IMR-90 (cell line): ENCODE data around the gene CPLX3. TPM values are rescaled to one million over a fixed set of nuclear protein-coding genes. Genes with fewer than 3 reads are reported as not detected.

Experiments used
- ATAC-seq: fragments of 200-7000 bp; cut with Tn5 transposase; 2 replicates; pipeline ENCODE4 v1.9.1; 2020; ENCODE audit warnings: low read depth, mild to moderate bottlenecking, moderate library complexity
- BruUV-seq: library from RNA; stranded (reverse); fragments of 400-500 nt; replicated peaks from 2 replicates; lab custom pipeline; 2021; lab: Mats Ljungman, UMichigan
- CTCF ChIA-PET: fragments of 300-600 bp; formaldehyde crosslinking; extraction: SDS; loops from one replicate; lab custom pipeline; 2021; ENCODE audit warnings: antibody characterized with exemption; lab: Yijun Ruan, JAX
- POLR2A ChIA-PET: fragments of 300-600 bp; sonication (Branson Sonifier 250); formaldehyde crosslinking; loops from one replicate; lab custom pipeline; 2022; ENCODE audit warnings: antibody characterized with exemption; ENCODE audit not compliant: unreplicated experiment; lab: Charles Lee
- DNase-seq: peaks from one replicate; pipeline ENCODE4 v3.0.0; 2013
- H2AFZ ChIP-seq: replicated peaks from 2 replicates; pipeline ENCODE3; 2013; ENCODE audit warnings: low read length, mild to moderate bottlenecking; ENCODE audit not compliant: poor library complexity
- H2AK5ac ChIP-seq: 2 replicates; pipeline ENCODE4 v1.6.1; 2013; ENCODE audit warnings: low read depth, low read length, inconsistent platforms
- H2AK9ac ChIP-seq: replicated peaks from 2 replicates; pipeline ENCODE3; 2013; ENCODE audit warnings: mild to moderate bottlenecking, low read depth, low read length, moderate library complexity; ENCODE audit not compliant: poor library complexity
- H2BK120ac ChIP-seq: 2 replicates; pipeline ENCODE4 v1.6.1; 2013; ENCODE audit warnings: low read depth, low read length, inconsistent platforms
- H2BK15ac ChIP-seq: 3 replicates; pipeline ENCODE4 v1.6.1; 2013; ENCODE audit warnings: low read depth, low read length, inconsistent platforms
- H2BK20ac ChIP-seq: 2 replicates; pipeline ENCODE4 v1.6.1; 2013; ENCODE audit warnings: low read depth, mild to moderate bottlenecking, inconsistent platforms, low read length, moderate library complexity
- H2BK5ac ChIP-seq: 2 replicates; pipeline ENCODE4 v1.6.1; 2013; ENCODE audit warnings: mild to moderate bottlenecking, low read depth, low read length, inconsistent platforms; ENCODE audit not compliant: poor library complexity, severe bottlenecking
- H3K14ac ChIP-seq: replicated peaks from 2 replicates; pipeline ENCODE4 v1.6.1; 2013; ENCODE audit warnings: low read depth, low read length, inconsistent platforms
- H3K18ac ChIP-seq: 2 replicates; pipeline ENCODE4 v1.6.1; 2013; ENCODE audit warnings: low read depth, low read length, control low read depth
- H3K23ac ChIP-seq: 2 replicates; pipeline ENCODE4 v1.6.1; 2013; ENCODE audit warnings: low read depth, low read length, inconsistent platforms
- H3K27ac ChIP-seq: 2 replicates; pipeline ENCODE4 v1.5.1; 2013; ENCODE audit warnings: mild to moderate bottlenecking, control low read depth, low read length; ENCODE audit not compliant: insufficient read depth
- H3K27me3 ChIP-seq: 2 replicates; pipeline ENCODE4 v1.6.1; 2013; ENCODE audit warnings: low read length; ENCODE audit not compliant: control insufficient read depth, insufficient read depth
- H3K36me3 ChIP-seq: 2 replicates; pipeline ENCODE4 v1.6.1; 2013; ENCODE audit warnings: low read length, mixed read lengths; ENCODE audit not compliant: control insufficient read depth, insufficient read depth
- H3K4ac ChIP-seq: 2 replicates; pipeline ENCODE4 v1.6.1; 2013; ENCODE audit warnings: low read depth, low read length, inconsistent platforms
- H3K4me1 ChIP-seq: 2 replicates; pipeline ENCODE4 v1.6.1; 2013; ENCODE audit warnings: low read length, mixed read lengths; ENCODE audit not compliant: control insufficient read depth, insufficient read depth
- H3K4me2 ChIP-seq: 2 replicates; pipeline ENCODE4 v1.6.1; 2013; ENCODE audit warnings: low read depth, mild to moderate bottlenecking, control low read depth, low read length, moderate library complexity
- H3K4me3 ChIP-seq: 2 replicates; pipeline ENCODE4 v1.5.1; 2013; ENCODE audit warnings: low read depth, mild to moderate bottlenecking, control low read depth, low read length, moderate library complexity; ENCODE audit not compliant: insufficient read depth
- H3K56ac ChIP-seq: 2 replicates; pipeline ENCODE4 v1.6.1; 2013; ENCODE audit warnings: low read length, inconsistent platforms; ENCODE audit not compliant: insufficient read depth; ENCODE audit errors: extremely low read depth
- H3K79me1 ChIP-seq, 2 experiments: 2 replicates each; pipeline ENCODE4 v1.6.1; 2013; ENCODE audit warnings: low read length in 2 of 2, inconsistent platforms in 1 of 2, low read depth in 1 of 2
- H3K9ac ChIP-seq: 2 replicates; pipeline ENCODE4 v1.6.1; 2013; ENCODE audit warnings: low read depth, low read length, control low read depth
- H3K9me1 ChIP-seq: 2 replicates; pipeline ENCODE4 v1.6.1; 2013; ENCODE audit warnings: low read length, inconsistent platforms; ENCODE audit not compliant: insufficient read depth
- H3K9me3 ChIP-seq: 2 replicates; pipeline ENCODE4 v1.6.1; 2013; ENCODE audit warnings: low read length; ENCODE audit not compliant: control insufficient read depth, insufficient read depth
- H4K20me1 ChIP-seq: 2 replicates; pipeline ENCODE4 v1.6.1; 2013; ENCODE audit warnings: low read length, inconsistent platforms; ENCODE audit not compliant: insufficient read depth
- H4K5ac ChIP-seq: 2 replicates; pipeline ENCODE4 v1.6.1; 2013; ENCODE audit warnings: mild to moderate bottlenecking, low read depth, low read length, control low read depth
- H4K8ac ChIP-seq, 2 experiments: 2 replicates each; pipeline ENCODE4 v1.6.1; 2013; ENCODE audit warnings: low read depth in 2 of 2, low read length in 2 of 2, control low read depth in 1 of 2, inconsistent platforms in 1 of 2
- H4K91ac ChIP-seq: 2 replicates; pipeline ENCODE4 v1.6.1; 2013; ENCODE audit warnings: low read depth, low read length, inconsistent platforms; ENCODE audit not compliant: insufficient read depth
- CEBPB ChIP-seq: IDR thresholded peaks from 2 replicates; pipeline ENCODE4 v1.6.1; 2012; ENCODE audit warnings: low read depth, low read length, improper control_type of control experiment
- POLR2A ChIP-seq: IDR thresholded peaks from 2 replicates; pipeline ENCODE4 v1.6.1; 2012; ENCODE audit warnings: mild to moderate bottlenecking, low read depth, low read length
- WGBS, 2 experiments: methylation state at CpG; one replicate each; pipeline versions ENCODE4 v1.1.5 to v1.1.7; 2013; ENCODE audit warnings: missing lambda C conversion rate in 2 of 2; ENCODE audit not compliant: insufficient read length in 1 of 2; ENCODE audit errors: extremely low coverage in 2 of 2; 5-methylcytosine and 5-hydroxymethylcytosine counted together
- dilution Hi-C: fragments of 300-500 bp; cut with HindIII; formaldehyde crosslinking; loops from one replicate; pipeline ENCODE4 v1.14.3; 2018; ENCODE audit warnings: low sequenced_read_pairs; ENCODE audit not compliant: unreplicated experiment
- in situ Hi-C: fragments of 300-500 bp; cut with MboI; formaldehyde crosslinking; loops from 3 replicates; pipeline ENCODE4 v1.14.3; 2019; ENCODE audit warnings: low sequenced_read_pairs, inconsistent platforms, mixed read lengths
- intact Hi-C: fragments of 100-400 bp; cut with micrococcal nuclease; formaldehyde crosslinking; loops from 2 replicates; pipeline ENCODE4 v1.10.0; 2022
- polyA plus RNA-seq, 3 experiments: library from polyadenylated mRNA; depleted of rRNA; stranded (reverse); fragments of >200 nt; gene quantifications; 2 replicates each; pipeline ENCODE4 v1.2.3, GENCODE V29; 2012; ENCODE audit warnings: low replicate concordance in 1 of 3
- total RNA-seq: library from RNA; depleted of rRNA; stranded (reverse); fragments of >200 nt; gene quantifications from 2 replicates; pipeline ENCODE4 v1.2.3, GENCODE V29; 2012

Gene CPLX3
- total and polyA plus RNA-seq, 2 of the 4 experiments (the other 2 are of a cell fraction): not detected

GRCh38 chr15:74845581-74845980, 19.2 kb downstream of the CPLX3 start:
- CTCF ChIA-PET: interaction anchor here (0.5 kb wide), 1 partner anchor 221 kb away, joined by 6 read pairs; no protein-coding TSS in a partner anchor
- no peak overlapping the region for H3K9ac ChIP-seq
- H2AFZ ChIP-seq: no peak overlapping the region
- no peaks in the 10 kb centered on the region for H3K9me3 ChIP-seq
- peaks cover 4% of the 10 kb centered on the region; the same call in 1 of the 2 replicates for H3K4me1 ChIP-seq
- POLR2A ChIA-PET: no interaction called here
- H3K23ac ChIP-seq: no peak overlapping the region
- H2BK5ac ChIP-seq: no peak overlapping the region
- in situ Hi-C loops (no loop called here), dilution Hi-C loops (no loop called here), intact Hi-C loops (no loop called here)
- peaks cover 31% of the 10 kb centered on the region for H3K36me3 ChIP-seq
- no peak overlapping the region for H2BK120ac ChIP-seq
- H3K14ac ChIP-seq: no peak overlapping the region
- no peak overlapping the region for H3K4ac ChIP-seq
- BruUV-seq: no TSS peak
- no peak overlapping the region for H2BK20ac ChIP-seq
- no peak overlapping the region for H2AK9ac ChIP-seq
- no peak overlapping the region for H3K27ac ChIP-seq
- WGBS, 2 experiments: 100% methylated on average over 2 of the region's 4 CpGs; no CpG with 5 or more reads in 1 of the 2 experiments
- H3K79me1 ChIP-seq: peaks cover 0 to 17% of the 10 kb centered on the region in 2 experiments; a peak in 1 of 4 replicates
- H2AK5ac ChIP-seq: no peak overlapping the region
- H3K56ac ChIP-seq: no peak overlapping the region
- H4K91ac ChIP-seq: no peak overlapping the region
- H3K18ac ChIP-seq: no peak overlapping the region
- no peaks in the 10 kb centered on the region for H4K20me1 ChIP-seq
- no peak for ATAC-seq
- H4K8ac ChIP-seq: no peak overlapping the region
- H4K5ac ChIP-seq: no peak overlapping the region
- no peak for TF ChIP-seq POLR2A
- no peak for TF ChIP-seq CEBPB
- no peak for DNase-seq
- H2BK15ac ChIP-seq: no peak overlapping the region
- no peak overlapping the region for H3K4me2 ChIP-seq
- H3K9me1 ChIP-seq: 0 out of 2 replicates have a peak, but pooled peaks cover 3% of the 10 kb centered on the region
- H3K27me3 ChIP-seq: no peaks in the 10 kb centered on the region
- no peak overlapping the region for H3K4me3 ChIP-seq
